Measurements from ENCODE around the gene PRKCE.

- TF ChIP-seq CTCF (IDR thresholded peaks at IDR 0.05; ENCODE audit: low read depth, low read length, missing input control) = no peak
- TF ChIP-seq REST (IDR thresholded peaks at IDR 0.05) = no peak
- no peak for TF ChIP-seq TAF1 (conservative IDR thresholded peaks at IDR 0.05)
- no peak for TF ChIP-seq YY1 (IDR thresholded peaks at IDR 0.05)
- no peak for TF ChIP-seq RAD21 (IDR thresholded peaks at IDR 0.05)
- no peak for TF ChIP-seq ATF3 (IDR thresholded peaks at IDR 0.05)
- no peak for TF ChIP-seq HNF4G (IDR thresholded peaks at IDR 0.05)
- no peak for TF ChIP-seq ZBTB33 (IDR thresholded peaks at IDR 0.05)
- TF ChIP-seq MAX (IDR thresholded peaks at IDR 0.05) = no peak
- TF ChIP-seq GABPA (IDR thresholded peaks at IDR 0.05 in 1 of 2, conservative IDR thresholded peaks at IDR 0.05 in 1 of 2) = no peak
- TF ChIP-seq JUND (IDR thresholded peaks at IDR 0.05) = no peak
- TF ChIP-seq SP1 (IDR thresholded peaks at IDR 0.05) = no peak
- TF ChIP-seq HNF4A (conservative IDR thresholded peaks at IDR 0.05) = no peak
Measured at GRCh38 chr2:45964223-45964841, 312.9 kb downstream of the PRKCE start.

Data from liver (tissue), 3 donors.